ENCODE measurements around the gene IKZF4.
A peak's percentile ranks its signal among the peaks of the same experiment; 100 is the strongest.

Gene IKZF4

GRCh38 chr12:56011509-56012090, 9.2 kb upstream of the IKZF4 start:
- Mint-ChIP-seq H3K4me3 (no peak overlapping the region), H3K36me3 (ENCODE audit: low read depth) (peaks cover 9% of the 10 kb centered on the region)

DNA sequence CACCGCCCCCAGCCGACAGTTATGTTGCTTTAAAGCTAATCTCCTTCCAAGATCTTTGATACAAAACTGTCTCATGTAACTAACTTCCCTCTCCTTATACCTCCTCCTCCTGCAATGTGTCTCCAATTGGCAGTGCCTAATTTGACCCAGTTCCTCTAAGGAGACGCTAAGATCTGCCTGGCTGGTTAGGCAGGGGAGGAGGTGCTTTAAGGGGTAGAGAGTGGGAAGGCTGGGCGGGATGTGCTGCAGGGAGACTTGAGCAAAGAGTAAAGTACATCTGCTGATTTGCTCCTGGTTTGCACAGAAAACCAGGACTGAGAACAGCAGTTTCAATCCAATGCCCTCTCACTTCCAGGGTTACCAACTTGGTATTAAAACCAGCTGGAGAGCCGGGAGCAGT, 7.4 kb upstream of the IKZF4 start:
- peaks cover 12% of the 10 kb centered on the region for H3K36me3 Mint-ChIP-seq (ENCODE audit: low read depth)
- H3K4me3 Mint-ChIP-seq = no peak overlapping the region
- peaks cover 3% of the 10 kb centered on the region for H3K27me3 Mint-ChIP-seq (ENCODE audit: low read depth)
- H3K27ac Mint-ChIP-seq = no peak overlapping the region
- H3K4me1 Mint-ChIP-seq (ENCODE audit: low read depth) = peaks cover 10% of the 10 kb centered on the region
- no peaks in the 10 kb centered on the region for H3K9me3 Mint-ChIP-seq

More at GRCh38 chr12:56011509-56012090, 9.2 kb upstream of the IKZF4 start:
- peaks cover 3% of the 10 kb centered on the region for H3K27me3 Mint-ChIP-seq (ENCODE audit: low read depth)
- no peak overlapping the region for H3K27ac Mint-ChIP-seq
- peaks cover 19% of the 10 kb centered on the region for H3K4me1 Mint-ChIP-seq (ENCODE audit: low read depth)
- no peaks in the 10 kb centered on the region for H3K9me3 Mint-ChIP-seq

DNA sequence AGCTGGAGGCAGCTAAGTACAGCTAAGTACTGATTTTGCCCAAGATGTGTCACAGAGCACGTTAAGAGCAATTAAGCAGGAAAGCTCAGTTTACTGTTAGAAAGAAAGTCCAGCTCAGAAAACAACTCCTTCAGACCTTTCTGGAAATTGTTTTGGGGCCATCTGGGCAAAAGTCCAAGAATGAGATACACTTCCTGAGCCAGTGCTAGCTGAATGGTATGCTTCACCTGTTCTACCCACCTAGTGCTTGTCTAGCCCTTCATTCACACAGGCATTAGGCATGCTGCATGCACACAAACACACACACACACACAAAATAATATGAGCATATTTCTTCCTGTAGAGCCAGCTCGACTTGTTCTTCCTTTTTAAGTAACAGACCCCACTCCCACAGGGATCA, 6.6 kb upstream of the IKZF4 start:
- Mint-ChIP-seq H3K4me3 (no peak overlapping the region), H3K9me3 (no peaks in the 10 kb centered on the region), H3K4me1 (ENCODE audit: low read depth) (peaks cover 8% of the 10 kb centered on the region), H3K36me3 (ENCODE audit: low read depth) (peaks cover 12% of the 10 kb centered on the region), H3K27ac (no peak overlapping the region), H3K27me3 (ENCODE audit: low read depth) (no peaks in the 10 kb centered on the region)

DNA sequence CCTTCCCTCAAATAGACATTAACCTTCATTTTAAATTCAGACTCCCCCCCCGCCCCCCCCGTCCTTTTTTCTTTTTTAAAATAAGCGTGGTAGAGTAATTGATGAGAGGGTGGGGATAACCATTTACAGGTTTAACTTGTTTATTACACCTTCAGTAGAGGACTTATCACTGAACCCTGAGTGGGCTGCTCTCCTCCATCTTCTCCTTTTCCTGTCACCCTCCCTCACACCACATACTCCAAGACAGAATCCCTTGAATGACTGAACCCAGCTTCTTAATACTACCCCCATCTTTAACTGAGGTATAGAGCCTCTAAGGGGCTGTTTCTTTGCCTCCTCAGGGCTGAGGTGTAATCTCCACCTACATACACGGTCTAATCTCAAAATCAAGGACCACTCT, 3.7 kb upstream of the IKZF4 start:
- Mint-ChIP-seq H3K4me3 (no peak overlapping the region), H3K27ac (no peak overlapping the region), H3K9me3 (no peaks in the 10 kb centered on the region), H3K27me3 (ENCODE audit: low read depth) (no peaks in the 10 kb centered on the region), H3K4me1 (ENCODE audit: low read depth) (peaks cover 22% of the 10 kb centered on the region), H3K36me3 (ENCODE audit: low read depth) (peaks cover 13% of the 10 kb centered on the region)

DNA sequence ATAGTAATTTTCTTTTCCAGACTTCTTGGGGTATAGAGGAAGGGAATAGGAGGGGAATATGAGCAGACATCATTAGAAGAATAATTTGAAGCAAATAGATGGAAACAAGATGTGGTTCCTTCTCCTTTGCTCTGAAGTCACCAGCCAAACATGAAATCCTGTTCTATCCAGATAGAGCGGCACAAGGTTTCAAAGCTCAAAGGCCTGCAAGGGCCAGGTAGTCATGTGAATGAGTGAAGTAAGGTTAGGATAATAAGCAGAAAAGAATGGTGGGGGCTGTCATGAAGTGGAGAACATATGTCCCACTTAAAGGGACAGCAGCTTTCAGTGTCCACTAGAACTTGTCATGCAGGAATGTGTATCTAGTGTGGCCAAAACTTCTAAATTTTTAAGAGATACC, 2.5 kb upstream of the IKZF4 start:
- peaks cover 31% of the 10 kb centered on the region for H3K4me1 Mint-ChIP-seq (ENCODE audit: low read depth)
- no peak overlapping the region for H3K27ac Mint-ChIP-seq

DNA sequence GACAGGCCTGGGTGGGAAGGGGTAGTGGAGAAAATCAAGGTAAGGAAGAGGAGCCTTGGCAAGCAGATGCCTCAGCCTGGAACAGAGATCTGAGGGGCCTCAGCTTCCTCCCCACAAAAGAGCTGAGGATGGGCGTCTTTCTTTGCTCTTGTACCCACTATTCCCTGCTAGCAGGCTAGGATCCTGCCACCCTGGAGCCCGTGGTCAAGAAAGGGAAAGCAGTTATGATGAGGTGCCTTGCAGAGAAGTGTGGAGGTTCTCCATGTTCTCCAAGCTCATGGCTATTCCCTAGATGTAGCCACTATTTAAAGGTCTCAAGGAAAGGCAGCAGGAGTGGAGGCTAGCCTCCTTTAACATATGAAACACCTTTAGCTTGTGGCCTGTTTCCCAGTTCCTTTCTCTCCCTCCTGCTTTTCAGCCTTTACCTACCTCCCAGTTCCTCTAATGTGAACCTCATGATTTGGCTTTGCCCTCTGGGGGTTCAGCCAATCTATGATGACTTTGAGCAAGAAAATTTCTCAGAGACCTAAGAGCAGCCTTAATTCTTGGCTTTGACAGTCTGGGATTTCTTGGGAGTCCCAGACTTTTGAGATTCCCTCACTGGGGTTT, 1.1 kb downstream of the IKZF4 start:
- Mint-ChIP-seq H3K4me1 (ENCODE audit: low read depth) (peaks cover 38% of the 10 kb centered on the region), H3K4me3 (peak overlapping the region; percentile 99), H3K9me3 (no peaks in the 10 kb centered on the region), H3K27ac (peak overlapping the region; percentile 97), H3K27me3 (ENCODE audit: low read depth) (no peaks in the 10 kb centered on the region), H3K36me3 (ENCODE audit: low read depth) (peaks cover 24% of the 10 kb centered on the region)

More for the DNA sequence above, 2.5 kb upstream of the IKZF4 start:
- H3K36me3 Mint-ChIP-seq (ENCODE audit: low read depth) = peaks cover 13% of the 10 kb centered on the region
- H3K4me3 Mint-ChIP-seq = no peak overlapping the region
- H3K27me3 Mint-ChIP-seq (ENCODE audit: low read depth) = no peaks in the 10 kb centered on the region
- H3K9me3 Mint-ChIP-seq = no peaks in the 10 kb centered on the region

GRCh38 chr12:56028511-56029165, 7.8 kb downstream of the IKZF4 start:
- Mint-ChIP-seq H3K36me3 (ENCODE audit: low read depth) (peaks cover 63% of the 10 kb centered on the region), H3K4me3 (peak overlapping the region; percentile 43), H3K4me1 (ENCODE audit: low read depth) (peaks cover 48% of the 10 kb centered on the region), H3K9me3 (no peaks in the 10 kb centered on the region), H3K27me3 (ENCODE audit: low read depth) (no peaks in the 10 kb centered on the region), H3K27ac (peak overlapping the region; percentile 77)

DNA sequence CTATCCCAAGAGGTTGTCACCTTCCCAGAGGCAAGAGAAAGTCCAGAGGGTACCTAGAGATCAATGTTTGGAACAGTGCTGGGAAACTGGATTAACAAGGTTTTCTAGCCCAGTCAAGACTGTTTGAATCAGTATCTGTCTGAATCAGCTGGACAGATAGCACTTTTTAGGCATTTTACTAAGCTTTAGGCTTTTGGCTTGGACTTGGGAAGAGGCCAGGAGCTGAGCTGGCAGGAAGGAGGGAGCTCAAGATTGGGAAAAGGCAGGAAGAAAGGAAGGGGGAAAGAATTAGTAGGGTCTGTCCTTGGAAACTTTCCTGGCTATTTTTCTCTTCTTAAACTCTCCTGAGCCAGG, 8.3 kb downstream of the IKZF4 start:
- Mint-ChIP-seq H3K4me1 (ENCODE audit: low read depth) (peaks cover 43% of the 10 kb centered on the region), H3K27me3 (ENCODE audit: low read depth) (no peaks in the 10 kb centered on the region), H3K4me3 (no peak overlapping the region), H3K27ac (peak overlapping the region; percentile 77), H3K9me3 (no peaks in the 10 kb centered on the region), H3K36me3 (ENCODE audit: low read depth) (peaks cover 61% of the 10 kb centered on the region)

DNA sequence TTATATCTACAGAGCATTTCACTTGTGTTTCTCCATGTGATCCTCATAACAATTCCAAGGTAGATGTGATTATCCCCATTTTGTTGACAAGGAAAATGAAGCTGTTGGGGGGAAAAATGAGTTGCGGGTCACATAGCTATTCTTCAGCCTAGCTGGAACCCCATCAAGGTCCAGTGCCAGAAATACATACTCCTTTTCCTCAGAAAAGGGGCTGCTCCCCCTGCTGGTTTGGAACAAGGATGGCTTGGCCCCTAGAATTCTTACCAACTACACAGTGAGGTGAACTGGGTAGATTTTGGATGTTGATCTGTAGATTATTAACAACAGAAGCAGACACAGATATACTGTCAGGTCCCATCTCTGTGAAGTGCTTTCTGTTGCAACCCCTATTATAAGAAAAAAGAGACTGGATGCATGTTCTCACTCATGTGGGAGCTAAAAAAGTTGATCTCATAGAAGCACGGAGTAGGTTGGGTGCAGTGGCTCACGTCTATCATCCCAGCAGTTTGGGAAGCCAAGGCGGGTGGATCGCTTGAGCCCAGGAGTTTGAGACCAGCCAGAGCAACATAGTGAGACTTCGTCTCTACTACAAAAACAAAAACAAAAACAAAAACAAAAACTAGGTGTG, 8.9 kb downstream of the IKZF4 start:
- H3K36me3 Mint-ChIP-seq (ENCODE audit: low read depth) = peaks cover 68% of the 10 kb centered on the region
- H3K27me3 Mint-ChIP-seq (ENCODE audit: low read depth) = no peaks in the 10 kb centered on the region
- H3K9me3 Mint-ChIP-seq = no peaks in the 10 kb centered on the region
- H3K27ac Mint-ChIP-seq = peak overlapping the region; percentile 21
- peaks cover 49% of the 10 kb centered on the region for H3K4me1 Mint-ChIP-seq (ENCODE audit: low read depth)
- no peak overlapping the region for H3K4me3 Mint-ChIP-seq

GRCh38 chr12:56031987-56032386, 11.1 kb downstream of the IKZF4 start:
- Mint-ChIP-seq H3K27me3 (ENCODE audit: low read depth) (no peaks in the 10 kb centered on the region), H3K9me3 (no peaks in the 10 kb centered on the region), H3K4me3 (peak overlapping the region; percentile 8), H3K27ac (peak overlapping the region; percentile 69), H3K4me1 (ENCODE audit: low read depth) (peaks cover 53% of the 10 kb centered on the region), H3K36me3 (ENCODE audit: low read depth) (peaks cover 74% of the 10 kb centered on the region)

- Mint-ChIP-seq H3K4me3 (no peak overlapping the region), H3K27me3 (ENCODE audit: low read depth) (no peaks in the 10 kb centered on the region), H3K9me3 (no peaks in the 10 kb centered on the region), H3K4me1 (ENCODE audit: low read depth) (peaks cover 48% of the 10 kb centered on the region), H3K36me3 (ENCODE audit: low read depth) (peaks cover 64% of the 10 kb centered on the region), H3K27ac (peak overlapping the region; percentile 52)
These were observed 13.9 kb downstream of the IKZF4 start for GRCh38 chr12:56034586-56035332.

GRCh38 chr12:56037161-56037560, 16.3 kb downstream of the IKZF4 start:
- H3K4me3 Mint-ChIP-seq = no peak overlapping the region
- peak overlapping the region; percentile 66 for H3K27ac Mint-ChIP-seq
- no peaks in the 10 kb centered on the region for H3K27me3 Mint-ChIP-seq (ENCODE audit: low read depth)
- H3K9me3 Mint-ChIP-seq = no peaks in the 10 kb centered on the region
- H3K4me1 Mint-ChIP-seq (ENCODE audit: low read depth) = peaks cover 46% of the 10 kb centered on the region
- H3K36me3 Mint-ChIP-seq (ENCODE audit: low read depth) = peaks cover 55% of the 10 kb centered on the region

GRCh38 chr12:56038022-56038655, 17.3 kb downstream of the IKZF4 start:
- Mint-ChIP-seq H3K27ac (peak overlapping the region; percentile 72), H3K4me3 (no peak overlapping the region), H3K36me3 (ENCODE audit: low read depth) (peaks cover 54% of the 10 kb centered on the region), H3K27me3 (ENCODE audit: low read depth) (no peaks in the 10 kb centered on the region), H3K4me1 (ENCODE audit: low read depth) (peaks cover 46% of the 10 kb centered on the region), H3K9me3 (no peaks in the 10 kb centered on the region)

DNA sequence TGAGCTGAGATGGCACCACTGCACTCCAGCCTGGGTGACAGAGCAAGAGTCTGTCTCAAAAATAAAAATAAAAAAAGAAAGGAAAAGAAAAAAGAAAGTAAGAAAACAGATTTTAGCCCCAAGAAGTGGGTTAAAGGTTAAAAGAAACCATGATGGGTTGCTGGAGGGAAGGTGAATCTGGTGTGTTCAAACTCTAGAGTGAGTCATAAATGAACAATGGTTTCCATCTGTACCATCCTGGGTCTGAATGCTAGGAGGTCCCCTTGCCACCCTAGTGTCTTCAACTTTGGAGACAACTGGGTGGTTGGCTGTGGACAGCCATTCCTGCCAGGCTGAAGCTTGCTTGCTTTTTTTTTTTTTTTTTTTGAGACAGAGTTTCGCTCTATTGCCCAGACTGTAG, 19.3 kb downstream of the IKZF4 start:
- H3K4me3 Mint-ChIP-seq = no peak overlapping the region
- no peaks in the 10 kb centered on the region for H3K27me3 Mint-ChIP-seq (ENCODE audit: low read depth)
- H3K4me1 Mint-ChIP-seq (ENCODE audit: low read depth) = peaks cover 50% of the 10 kb centered on the region
- H3K9me3 Mint-ChIP-seq = no peaks in the 10 kb centered on the region
- H3K27ac Mint-ChIP-seq = peak overlapping the region; percentile 97
- H3K36me3 Mint-ChIP-seq (ENCODE audit: low read depth) = peaks cover 57% of the 10 kb centered on the region

All from T-helper 1 cell treated with Interleukin-12 subunit alpha and Interleukin-12 subunit beta and Interleukin-4 antibody, amounts not matched to agents 30 μg/mL and 1 μg/mL, for 36 hours (primary cell).